ENCODE data around the gene BAG1. TPM values are rescaled to one million over a fixed set of nuclear protein-coding genes. Genes with fewer than 3 reads are reported as not detected.

Gene BAG1
- polyA plus RNA-seq, 1 experiment, result 17.7 TPM

DNA sequence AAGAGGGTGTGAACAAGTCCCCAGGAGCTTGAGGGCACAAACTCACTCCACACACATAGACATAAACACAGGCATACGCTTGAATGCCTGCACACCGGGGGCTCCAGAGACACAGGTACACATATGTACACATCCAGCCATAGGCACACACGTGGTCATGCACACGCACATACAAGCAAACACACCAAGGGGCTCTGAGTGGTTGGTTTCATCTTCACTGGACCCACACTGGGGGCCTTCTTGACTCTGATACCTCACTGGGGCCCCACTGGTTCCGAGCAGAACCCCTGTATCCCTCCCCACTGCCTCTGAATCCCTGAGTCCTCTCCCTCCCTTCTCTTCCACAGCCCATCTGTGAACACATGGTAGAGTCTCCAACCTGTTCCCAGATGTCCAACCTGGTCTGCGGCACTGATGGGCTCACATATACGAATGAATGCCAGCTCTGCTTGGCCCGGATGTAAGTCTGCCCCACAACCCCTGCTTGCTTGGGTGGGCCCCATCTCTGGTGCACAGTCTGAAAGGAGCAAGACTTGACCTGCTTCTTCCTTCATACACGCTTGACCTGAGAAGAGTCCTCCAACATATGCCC, 18.1 kb downstream of the BAG1 start:
- TF ChIP-seq, protein P1, sequence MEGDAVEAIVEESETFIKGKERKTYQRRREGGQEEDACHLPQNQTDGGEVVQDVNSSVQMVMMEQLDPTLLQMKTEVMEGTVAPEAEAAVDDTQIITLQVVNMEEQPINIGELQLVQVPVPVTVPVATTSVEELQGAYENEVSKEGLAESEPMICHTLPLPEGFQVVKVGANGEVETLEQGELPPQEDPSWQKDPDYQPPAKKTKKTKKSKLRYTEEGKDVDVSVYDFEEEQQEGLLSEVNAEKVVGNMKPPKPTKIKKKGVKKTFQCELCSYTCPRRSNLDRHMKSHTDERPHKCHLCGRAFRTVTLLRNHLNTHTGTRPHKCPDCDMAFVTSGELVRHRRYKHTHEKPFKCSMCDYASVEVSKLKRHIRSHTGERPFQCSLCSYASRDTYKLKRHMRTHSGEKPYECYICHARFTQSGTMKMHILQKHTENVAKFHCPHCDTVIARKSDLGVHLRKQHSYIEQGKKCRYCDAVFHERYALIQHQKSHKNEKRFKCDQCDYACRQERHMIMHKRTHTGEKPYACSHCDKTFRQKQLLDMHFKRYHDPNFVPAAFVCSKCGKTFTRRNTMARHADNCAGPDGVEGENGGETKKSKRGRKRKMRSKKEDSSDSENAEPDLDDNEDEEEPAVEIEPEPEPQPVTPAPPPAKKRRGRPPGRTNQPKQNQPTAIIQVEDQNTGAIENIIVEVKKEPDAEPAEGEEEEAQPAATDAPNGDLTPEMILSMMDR (IDR thresholded peaks at IDR 0.05; ENCODE audit: insufficient read depth, low read depth, low read length), result no peak
- ChIA-PET CTCF (interaction anchor here (1.0 kb wide), 1 partner anchor 12 kb away, joined by 3 read pairs; no protein-coding TSS in a partner anchor), POLR2A (no interaction called here)
- H3K4me3 ChIP-seq (ENCODE audit: low read depth, low read length), result no peak overlapping the region
- DNase-seq (ENCODE audit: low read depth), result no peak
- H3K36me3 ChIP-seq (ENCODE audit: control insufficient read depth, insufficient read depth, low read length), result no peaks in the 10 kb centered on the region
- H3K27me3 ChIP-seq (ENCODE audit: control insufficient read depth, insufficient read depth, low read length), result no peaks in the 10 kb centered on the region; the same call in 1 of the 2 replicates

DNA sequence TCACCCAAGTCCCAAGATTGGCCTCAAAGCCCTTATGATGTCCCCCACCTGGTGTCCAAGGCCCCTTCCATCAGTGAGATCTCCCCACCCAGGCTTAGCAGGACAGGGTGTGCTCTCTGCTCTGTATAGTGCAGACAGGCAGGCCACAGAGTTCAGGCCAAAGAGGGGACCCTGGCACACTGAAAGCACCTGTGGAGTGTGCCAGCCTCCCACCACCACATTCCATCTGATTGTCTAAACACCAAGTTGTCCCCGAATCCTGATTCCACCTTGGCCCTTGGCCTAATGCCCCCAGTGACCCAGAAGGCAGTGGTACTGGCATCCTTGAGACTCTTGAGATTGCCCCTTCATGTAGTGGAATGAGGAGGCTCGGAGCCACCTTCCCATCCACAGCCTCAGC, 19.2 kb downstream of the BAG1 start:
- POLR2A ChIA-PET, result no interaction called here
- no peaks in the 10 kb centered on the region for H3K36me3 ChIP-seq (ENCODE audit: control insufficient read depth, insufficient read depth, low read length)
- TF ChIP-seq, protein P1 (IDR thresholded peaks at IDR 0.05; ENCODE audit: insufficient read depth, low read depth, low read length), result no peak
- no peak for DNase-seq (ENCODE audit: low read depth)
- no peaks in the 10 kb centered on the region; the same call in 1 of the 2 replicates for H3K27me3 ChIP-seq (ENCODE audit: control insufficient read depth, insufficient read depth, low read length)
- CTCF ChIA-PET, result interaction anchor here (1.0 kb wide), 1 partner anchor 13 kb away, joined by 3 read pairs; no protein-coding TSS in a partner anchor
- no peak overlapping the region for H3K4me3 ChIP-seq (ENCODE audit: low read depth, low read length)

DNA sequence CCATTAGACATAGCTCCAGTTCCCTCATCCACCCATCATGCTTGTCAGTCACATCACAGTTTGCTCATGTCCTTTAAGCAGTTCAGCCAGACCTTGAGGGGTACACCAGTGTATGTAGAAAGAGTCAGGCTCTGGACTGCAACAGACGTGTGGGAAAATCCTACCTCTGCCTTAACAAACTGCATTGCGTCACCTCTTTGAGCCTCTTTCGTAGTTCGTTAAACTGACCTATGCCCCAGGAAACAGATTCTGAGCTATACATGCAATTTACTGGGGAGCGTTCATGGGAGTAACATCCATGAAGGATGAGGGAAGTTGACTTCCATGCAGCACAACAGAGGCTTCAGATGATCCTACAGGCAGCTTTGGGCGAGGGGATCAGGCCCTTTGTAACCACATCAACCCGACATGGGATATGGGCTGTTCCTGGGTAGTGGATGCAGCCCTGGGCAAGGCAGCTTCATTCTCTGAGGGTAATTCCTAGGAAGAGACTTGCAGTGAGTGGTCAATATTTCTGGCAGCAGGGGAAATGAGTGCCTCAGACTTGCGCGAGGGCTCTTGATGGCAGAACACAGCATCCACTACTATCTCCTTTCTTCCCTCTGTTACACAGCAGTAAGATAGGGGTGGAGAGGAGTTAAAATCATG, 20.2 kb downstream of the BAG1 start:
- Histone ChIP-seq H3K36me3 (ENCODE audit: control insufficient read depth, insufficient read depth, low read length) (no peaks in the 10 kb centered on the region), H3K4me3 (ENCODE audit: low read depth, low read length) (no peak overlapping the region), H3K27me3 (ENCODE audit: control insufficient read depth, insufficient read depth, low read length) (no peaks in the 10 kb centered on the region; the same call in 1 of the 2 replicates)
- ChIA-PET CTCF (no interaction called here), POLR2A (no interaction called here)
- TF ChIP-seq, protein P1 (IDR thresholded peaks at IDR 0.05; ENCODE audit: insufficient read depth, low read depth, low read length), result no peak
- no peak for DNase-seq (ENCODE audit: low read depth)

DNA sequence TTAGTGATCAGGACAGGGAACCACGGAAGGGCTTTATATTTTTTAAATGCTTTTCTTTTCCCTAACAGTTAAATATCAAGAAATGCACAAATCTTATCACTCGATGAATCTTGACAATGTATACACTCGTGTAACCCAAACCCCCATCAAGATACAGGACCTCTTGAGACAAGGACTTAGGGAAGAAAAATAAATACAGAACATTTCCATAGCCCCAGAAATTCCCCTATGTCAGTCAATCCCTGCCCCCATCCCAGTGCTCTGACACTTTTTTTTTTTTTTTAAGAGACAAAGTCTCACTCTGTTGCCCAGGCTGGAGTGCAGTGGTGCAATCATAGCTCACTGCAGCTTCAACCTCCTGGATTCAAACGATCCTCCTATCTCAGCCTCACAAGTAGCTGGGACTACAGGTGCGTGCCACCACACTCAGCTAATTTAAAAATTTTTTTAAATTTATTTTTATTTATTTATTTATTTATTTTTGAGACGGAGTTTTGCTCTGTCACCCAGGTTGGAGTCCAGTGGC, 21.8 kb downstream of the BAG1 start:
- no peaks in the 10 kb centered on the region; the same call in 1 of the 2 replicates for H3K27me3 ChIP-seq (ENCODE audit: control insufficient read depth, insufficient read depth, low read length)
- no peak for DNase-seq (ENCODE audit: low read depth)

DNA sequence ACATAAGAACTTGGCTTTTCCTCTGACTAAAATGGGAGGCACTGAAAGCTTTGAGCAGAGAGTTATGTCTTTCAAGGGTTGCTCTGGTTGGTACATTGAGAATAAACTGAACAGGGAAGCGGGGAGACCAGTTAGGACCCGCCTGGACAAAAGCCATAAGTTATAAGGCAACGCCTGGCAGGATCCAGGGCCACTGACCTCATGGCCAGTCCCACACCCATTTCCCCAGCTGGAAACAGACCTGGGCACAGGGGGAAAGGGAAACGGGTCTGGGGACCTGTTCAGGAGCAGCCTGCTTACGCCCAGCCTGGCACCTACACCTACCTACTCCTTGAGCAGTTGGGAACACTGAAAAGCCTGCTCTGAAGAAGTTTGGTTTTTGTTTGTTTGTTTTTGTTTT, 23.2 kb downstream of the BAG1 start:
- H3K4me3 ChIP-seq (ENCODE audit: low read depth, low read length), result no peak overlapping the region
- DNase-seq (ENCODE audit: low read depth), result no peak
- H3K36me3 ChIP-seq (ENCODE audit: control insufficient read depth, insufficient read depth, low read length), result no peaks in the 10 kb centered on the region
- POLR2A ChIA-PET, result no interaction called here
- CTCF ChIA-PET, result interaction anchor here (2.6 kb wide), 1 partner anchor 15 kb away, joined by 7 read pairs; no protein-coding TSS in a partner anchor
- no peaks in the 10 kb centered on the region; the same call in 1 of the 2 replicates for H3K27me3 ChIP-seq (ENCODE audit: control insufficient read depth, insufficient read depth, low read length)
- TF ChIP-seq, protein P1 (IDR thresholded peaks at IDR 0.05; ENCODE audit: insufficient read depth, low read depth, low read length), result no peak

More for the DNA sequence above, 21.8 kb downstream of the BAG1 start:
- Histone ChIP-seq H3K4me3 (ENCODE audit: low read depth, low read length) (no peak overlapping the region), H3K36me3 (ENCODE audit: control insufficient read depth, insufficient read depth, low read length) (no peaks in the 10 kb centered on the region)
- ChIA-PET CTCF (interaction anchor here (0.7 kb wide), 2 partner anchors 8 to 12 kb away, joined by 3 read pairs; no protein-coding TSS in a partner anchor), POLR2A (no interaction called here)
- TF ChIP-seq, protein P1 (IDR thresholded peaks at IDR 0.05; ENCODE audit: insufficient read depth, low read depth, low read length), result no peak

Measured in BJ (cell line).